ENCODE results near the gene NECAB2. TPM values are rescaled to one million over a fixed set of nuclear protein-coding genes. Genes with fewer than 3 reads are reported as not detected.

The NECAB2 gene
- total RNA-seq, 1 experiment from 2014 or later, result 0.55 TPM

- H3K4me3 ChIP-seq (ENCODE audit: insufficient read depth, low read depth, low read length), result no peak overlapping the region
- no peaks in the 10 kb centered on the region; the same call in 1 of the 2 replicates for H3K36me3 ChIP-seq (replicated peaks; ENCODE audit: control insufficient read depth, insufficient read depth, low read length)
- peak; percentile 85 for DNase-seq
- H3K27me3 ChIP-seq (ENCODE audit: control insufficient read depth, insufficient read depth, low read length), result no peaks in the 10 kb centered on the region
Measured at GRCh38 chr16:84048270-84048669, 80.2 kb downstream of the NECAB2 start.

- DNase-seq, result no peak
- Histone ChIP-seq H3K27me3 (ENCODE audit: control insufficient read depth, insufficient read depth, low read length) (no peaks in the 10 kb centered on the region), H3K4me3 (ENCODE audit: insufficient read depth, low read depth, low read length) (no peak overlapping the region), H3K36me3 (replicated peaks; ENCODE audit: control insufficient read depth, insufficient read depth, low read length) (no peaks in the 10 kb centered on the region; the same call in 1 of the 2 replicates)
Measured at GRCh38 chr16:84048871-84049270, 80.8 kb downstream of the NECAB2 start.

DNA sequence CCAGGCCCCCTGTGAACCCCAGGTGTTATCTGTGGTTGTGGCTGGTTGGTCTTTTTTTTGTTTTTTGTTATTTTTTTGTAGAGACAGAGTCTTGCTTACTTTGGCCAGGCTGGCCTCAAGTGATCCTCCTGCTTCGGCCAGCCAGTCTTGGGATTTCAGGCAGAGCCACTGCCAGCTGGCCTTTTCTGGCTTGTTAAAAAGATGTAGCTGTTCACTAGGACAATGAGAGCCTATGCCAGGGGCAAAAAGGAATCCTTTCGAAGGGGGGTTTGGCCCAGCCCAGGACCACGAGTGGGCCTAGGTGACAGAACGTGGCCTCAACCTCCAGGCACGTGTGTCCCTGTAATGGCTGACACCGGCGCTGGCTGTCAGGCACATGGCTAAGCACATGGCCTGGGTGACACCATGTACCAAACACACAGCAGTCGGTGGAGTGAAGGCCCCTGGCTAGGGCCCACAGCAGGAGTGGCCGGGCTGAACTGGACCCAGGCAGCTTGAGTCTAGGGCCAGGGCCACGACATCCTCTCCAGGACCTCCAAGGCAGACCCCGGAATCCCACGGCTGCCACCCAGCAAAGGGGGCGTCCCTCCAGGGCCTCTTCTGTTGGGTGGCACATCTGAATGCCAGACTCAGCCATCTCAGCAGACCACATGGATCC lies 81.5 kb downstream of the NECAB2 start:
- DNase-seq, result no peak
- Histone ChIP-seq H3K27me3 (ENCODE audit: control insufficient read depth, insufficient read depth, low read length) (no peaks in the 10 kb centered on the region), H3K36me3 (replicated peaks; ENCODE audit: control insufficient read depth, insufficient read depth, low read length) (no peaks in the 10 kb centered on the region; the same call in none of the 2 replicates), H3K4me3 (ENCODE audit: insufficient read depth, low read depth, low read length) (no peak overlapping the region)

DNA sequence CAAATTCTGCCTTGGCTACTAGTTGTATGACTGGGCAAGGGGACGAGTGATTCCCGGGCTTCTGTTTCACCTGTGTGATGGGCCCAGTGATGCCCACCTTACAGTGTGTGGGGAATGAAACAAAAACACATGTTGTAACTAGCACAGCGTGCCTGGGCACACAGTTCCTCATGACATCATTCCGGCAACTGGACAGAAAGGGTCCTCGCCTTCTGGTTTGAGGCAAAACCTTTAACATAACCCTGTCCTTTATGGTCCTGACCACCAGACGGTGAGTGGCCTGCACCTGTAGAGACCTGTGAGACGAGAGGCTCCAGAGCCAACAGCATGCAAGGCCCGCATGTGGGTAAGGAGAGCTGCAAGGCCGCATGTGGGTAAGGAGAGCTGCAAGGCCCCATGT lies 82.3 kb downstream of the NECAB2 start:
- DNase-seq, result no peak
- no peaks in the 10 kb centered on the region for H3K27me3 ChIP-seq (ENCODE audit: control insufficient read depth, insufficient read depth, low read length)
- no peaks in the 10 kb centered on the region; the same call in none of the 2 replicates for H3K36me3 ChIP-seq (replicated peaks; ENCODE audit: control insufficient read depth, insufficient read depth, low read length)
- no peak overlapping the region for H3K4me3 ChIP-seq (ENCODE audit: insufficient read depth, low read depth, low read length)

DNA sequence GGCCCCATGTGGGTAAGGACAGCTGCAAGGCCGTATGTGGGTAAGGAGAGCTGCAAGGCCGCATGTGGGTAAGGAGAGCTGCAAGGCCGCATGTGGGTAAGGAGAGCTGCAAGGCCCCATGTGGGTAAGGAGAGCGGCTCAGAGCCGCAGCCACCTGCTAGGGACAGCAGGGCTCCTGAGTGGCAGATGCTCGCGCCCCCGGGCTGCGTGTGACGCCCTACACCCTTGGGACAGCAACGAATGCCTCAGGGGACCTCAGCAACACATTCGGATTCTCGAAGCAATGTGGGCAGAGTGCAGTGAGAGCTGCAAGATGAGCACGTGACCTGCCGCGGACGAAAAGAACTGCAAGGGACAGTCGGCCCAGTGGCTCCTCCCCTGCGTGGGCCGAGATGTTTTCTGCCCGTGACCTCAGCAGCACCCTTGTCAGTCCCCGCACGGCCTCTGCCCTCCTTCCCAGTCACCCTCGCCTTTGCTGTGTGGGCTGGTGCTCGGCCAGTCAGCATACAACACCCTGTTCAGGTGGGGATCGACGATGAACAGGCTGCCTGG lies 84.1 kb downstream of the NECAB2 start:
- Histone ChIP-seq H3K4me3 (ENCODE audit: insufficient read depth, low read depth, low read length) (no peak overlapping the region), H3K36me3 (replicated peaks; ENCODE audit: control insufficient read depth, insufficient read depth, low read length) (peaks cover 2% of the 10 kb centered on the region), H3K27me3 (ENCODE audit: control insufficient read depth, insufficient read depth, low read length) (no peaks in the 10 kb centered on the region)
- no peak for DNase-seq

Other genes with a start within 250 kb of the NECAB2 start
- gene HSBP1, start 160.3 kb upstream of the NECAB2 start, total RNA-seq (2014; rRNA removed; shearing (Covaris generic)), result 104 and 124 TPM in 2 replicates
- 2.2 and 2.3 TPM in 2 replicates for gene MLYCD, start 69.1 kb upstream of the NECAB2 start, total RNA-seq (2014; rRNA removed; shearing (Covaris generic))
- 1.3 and 1.6 TPM in 2 replicates for gene OSGIN1, start 15.0 kb upstream of the NECAB2 start, total RNA-seq (2014; rRNA removed; shearing (Covaris generic))
- gene SLC38A8, start 74.6 kb downstream of the NECAB2 start, total RNA-seq (2014; rRNA removed; shearing (Covaris generic)), result not detected in 2 replicates
- gene MBTPS1, start 148.7 kb downstream of the NECAB2 start, total RNA-seq (2014; rRNA removed; shearing (Covaris generic)), result 32.3 and 34.4 TPM in 2 replicates
- gene HSDL1, start 176.9 kb downstream of the NECAB2 start, total RNA-seq (2014; rRNA removed; shearing (Covaris generic)), result 44.5 and 53.5 TPM in 2 replicates
- 0.07 TPM in 1 of 2 replicates, not detected in the other for gene DNAAF1, start 177.1 kb downstream of the NECAB2 start, total RNA-seq (2014; rRNA removed; shearing (Covaris generic))
- 38.8 and 51.9 TPM in 2 replicates for gene TAF1C, start 218.8 kb downstream of the NECAB2 start, total RNA-seq (2014; rRNA removed; shearing (Covaris generic))
- gene ADAD2, start 222.9 kb downstream of the NECAB2 start, total RNA-seq (2014; rRNA removed; shearing (Covaris generic)), result 0.78 TPM in 1 of 2 replicates, not detected in the other

All from H7 (cell line).